Measurements from ENCODE around the gene NFYC.

NFYC gene

DNA sequence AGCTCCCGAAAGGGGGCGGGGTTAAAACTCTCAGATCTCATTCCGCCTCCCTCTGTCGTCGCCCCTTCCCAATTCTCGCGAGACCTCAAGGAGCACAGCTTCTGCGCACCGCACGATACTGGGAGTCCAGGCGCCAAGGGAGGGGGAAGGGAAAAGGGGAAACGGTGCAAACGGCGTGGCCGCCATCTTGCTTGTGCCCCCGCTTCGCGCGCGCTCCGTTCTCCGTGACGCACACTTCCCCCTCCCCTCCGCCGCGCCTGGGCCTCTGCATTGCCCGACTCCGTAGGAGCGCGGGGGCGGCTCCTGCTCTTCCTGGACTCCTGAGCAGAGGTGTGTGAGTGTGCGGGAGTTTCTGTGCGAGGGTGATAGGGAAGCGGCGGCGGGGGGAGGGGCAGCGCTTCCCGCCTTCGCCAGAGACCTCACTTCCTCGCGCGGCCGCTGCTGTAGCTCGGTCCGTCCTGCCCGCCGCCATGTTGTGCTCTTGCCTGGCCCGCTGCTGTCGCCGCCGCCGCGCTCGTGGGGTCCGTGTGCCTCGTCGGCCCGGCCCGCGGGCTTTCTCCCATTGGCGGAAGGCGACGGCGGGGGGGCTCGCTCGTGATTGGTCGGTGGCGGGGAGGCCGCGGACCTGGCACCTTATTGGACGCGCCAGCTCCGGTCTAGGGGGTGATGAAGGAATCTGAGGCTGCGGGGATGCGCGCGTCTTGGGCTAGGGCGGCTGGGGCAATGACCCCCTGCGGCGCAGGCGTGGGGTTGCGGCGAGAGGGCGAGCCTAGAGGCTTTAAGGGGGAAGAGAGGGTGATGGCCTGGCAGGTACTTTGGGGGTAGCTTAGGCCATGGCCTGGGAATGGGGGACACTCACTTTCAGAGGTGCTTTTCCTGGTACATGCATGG, at the start of gene NFYC:
Gene NFYC (plus strand): TSS at position 167 of the 891 bp plus-strand sequence. CDS start 47,140 bp downstream, outside the sequence.
- DNase-seq, result peak; percentile 98
- Mint-ChIP-seq H3K27ac (peak within 1 kb of the TSS; percentile 94), H3K4me1 (peaks cover 55% of the 10 kb centered on the region), H3K36me3 (peaks cover 40% of the 10 kb centered on the region), H3K27me3 (no peaks in the 10 kb centered on the region), H3K9me3 (no peaks in the 10 kb centered on the region), H3K4me3 (peak within 1 kb of the TSS; percentile 81)
- CTCF ChIA-PET, result interaction anchor here (0.6 to 6.8 kb wide), 13 partner anchors 10 to 261 kb away, joined by 3 to 31 read pairs (median 4); no protein-coding TSS in a partner anchor

DNA sequence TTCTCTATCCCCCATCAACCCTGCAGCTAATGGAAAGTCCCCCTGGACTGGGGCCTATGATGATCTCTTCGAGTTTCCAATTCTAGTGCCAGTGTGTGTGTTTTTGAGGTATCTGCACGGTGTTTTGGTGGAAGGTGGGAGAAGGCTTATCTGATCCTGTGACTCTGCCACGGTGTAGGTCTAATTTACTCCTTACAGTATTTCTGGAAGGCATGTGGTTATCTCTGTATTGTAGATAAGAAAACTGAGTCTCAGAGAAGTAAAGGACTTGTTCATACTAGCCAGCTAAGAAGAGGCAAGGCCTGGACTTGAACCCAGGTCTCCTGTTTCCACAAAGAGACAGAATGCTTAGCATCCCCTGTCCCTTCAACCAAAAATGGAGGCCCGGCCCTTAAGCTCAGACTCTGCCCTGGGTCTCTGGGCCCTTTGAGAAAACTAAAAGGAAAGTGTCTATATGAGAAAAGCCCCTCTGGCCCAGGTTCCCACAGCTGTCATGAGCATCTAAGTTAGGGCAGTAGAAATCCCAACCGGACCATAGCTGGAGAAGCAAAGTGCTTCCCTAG, 46.3 kb upstream of the NFYC start:
- H3K9me3 Mint-ChIP-seq, result no peaks in the 10 kb centered on the region
- CTCF ChIA-PET, result no interaction called here

DNA sequence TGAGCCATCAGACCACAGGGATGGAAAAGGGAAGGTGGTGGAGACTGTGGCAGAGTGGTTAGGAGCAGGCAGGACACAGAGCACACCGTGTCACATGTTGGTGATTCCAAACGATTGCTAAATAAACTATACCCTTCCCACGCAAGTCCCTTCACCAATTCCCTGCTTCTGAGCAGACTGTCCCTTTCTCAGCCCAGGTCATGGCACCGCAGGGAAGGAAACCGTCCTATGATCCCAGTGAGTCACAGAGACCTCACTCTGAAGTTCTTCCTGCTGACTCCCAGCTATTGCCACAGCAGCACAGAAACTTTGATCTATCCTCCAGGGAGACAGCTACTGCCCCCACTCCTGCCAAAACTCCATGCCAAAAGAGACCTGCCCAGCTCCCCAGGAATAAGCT, 45.2 kb upstream of the NFYC start:
- no peak overlapping the region for H3K27ac Mint-ChIP-seq
- no peaks in the 10 kb centered on the region for H3K9me3 Mint-ChIP-seq
- no peaks in the 10 kb centered on the region for H3K36me3 Mint-ChIP-seq
- H3K4me3 Mint-ChIP-seq, result no peak overlapping the region
- CTCF ChIA-PET, result no interaction called here
- no peak for DNase-seq
- H3K27me3 Mint-ChIP-seq, result peaks cover 27% of the 10 kb centered on the region
- no peaks in the 10 kb centered on the region for H3K4me1 Mint-ChIP-seq

More for the DNA sequence above, 46.3 kb upstream of the NFYC start:
- peaks cover 26% of the 10 kb centered on the region for H3K27me3 Mint-ChIP-seq
- H3K4me1 Mint-ChIP-seq, result peaks cover 5% of the 10 kb centered on the region
- no peaks in the 10 kb centered on the region for H3K36me3 Mint-ChIP-seq
- no peak overlapping the region for H3K4me3 Mint-ChIP-seq
- DNase-seq, result no peak
- no peak overlapping the region for H3K27ac Mint-ChIP-seq

DNA sequence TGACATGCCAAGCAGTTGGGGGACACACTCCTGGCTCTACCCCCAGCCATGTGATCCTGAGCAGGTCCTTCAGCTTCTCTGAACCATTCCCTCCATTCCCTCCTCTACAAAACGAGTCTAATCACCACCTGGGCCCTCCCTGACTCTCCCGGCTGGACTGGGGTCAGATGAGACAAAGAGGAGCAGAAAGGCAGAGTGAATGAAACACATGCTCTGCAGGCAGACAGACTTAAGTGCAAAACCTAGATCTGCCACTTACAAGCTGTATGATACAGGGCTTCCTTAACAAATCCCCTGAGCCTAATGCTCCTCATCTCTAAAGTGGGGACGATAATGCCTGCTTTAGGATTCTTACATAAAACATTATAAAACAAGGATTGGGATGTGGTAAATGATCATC, 43.3 kb upstream of the NFYC start:
- Mint-ChIP-seq H3K27me3 (peaks cover 27% of the 10 kb centered on the region), H3K27ac (no peak overlapping the region)

DNA sequence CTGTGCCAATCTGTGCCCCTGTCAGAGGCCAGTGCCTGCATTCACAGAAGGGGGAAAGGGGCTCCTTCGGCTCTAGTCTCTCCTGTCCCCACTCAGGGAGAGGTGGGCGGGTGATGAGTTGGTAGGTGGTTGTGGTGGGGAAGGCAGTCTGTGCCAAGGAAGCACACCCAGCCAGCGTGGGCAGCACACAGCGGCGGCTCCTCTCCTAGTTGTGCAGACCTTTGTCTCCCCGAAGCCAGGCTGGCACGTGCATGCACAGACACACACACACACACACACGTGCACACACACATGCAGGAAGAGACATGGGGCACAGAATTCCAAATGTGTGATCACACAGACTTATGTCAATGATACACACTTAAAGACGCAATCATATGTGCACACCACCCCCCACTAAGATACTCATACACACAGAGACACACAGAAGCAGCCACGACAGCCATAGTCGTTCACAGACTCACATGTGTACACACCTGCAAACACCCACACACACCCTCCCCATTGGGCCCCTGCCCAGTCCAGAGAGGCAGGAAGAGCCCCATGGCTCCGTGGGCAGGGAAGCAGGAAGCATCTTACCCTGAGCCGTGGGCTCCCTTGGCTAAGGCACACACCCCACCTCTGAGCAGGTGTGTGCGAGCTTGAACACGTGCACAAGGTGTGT, 42.4 kb upstream of the NFYC start:
- Mint-ChIP-seq H3K27me3 (peaks cover 27% of the 10 kb centered on the region), H3K27ac (no peak overlapping the region), H3K36me3 (no peaks in the 10 kb centered on the region), H3K9me3 (no peaks in the 10 kb centered on the region), H3K4me1 (no peaks in the 10 kb centered on the region), H3K4me3 (no peak overlapping the region)
- DNase-seq, result no peak
- CTCF ChIA-PET, result no interaction called here

More for the DNA sequence above, 43.3 kb upstream of the NFYC start:
- no peak for DNase-seq
- Mint-ChIP-seq H3K9me3 (no peaks in the 10 kb centered on the region), H3K4me3 (no peak overlapping the region), H3K36me3 (no peaks in the 10 kb centered on the region), H3K4me1 (no peaks in the 10 kb centered on the region)
- CTCF ChIA-PET, result interaction anchor here (0.8 to 0.9 kb wide), 2 partner anchors 14 to 19 kb away, joined by 3 read pairs; no protein-coding TSS in a partner anchor

DNA sequence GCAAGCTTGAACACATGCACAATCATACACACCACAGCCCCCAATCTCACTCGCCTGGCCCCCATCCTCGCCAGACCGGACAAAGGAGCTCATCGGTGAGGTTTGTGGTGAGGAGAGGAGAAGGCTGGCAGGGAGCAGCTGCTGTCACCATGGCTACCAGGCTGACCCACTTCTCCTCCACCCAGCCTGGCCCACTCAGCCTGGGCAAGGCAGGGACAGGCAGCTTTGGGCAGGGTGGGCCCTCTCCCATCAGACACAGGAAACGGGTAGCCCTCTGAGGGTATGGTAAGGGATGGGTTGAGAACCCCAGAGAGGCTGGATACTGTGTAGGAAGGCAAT, 41.9 kb upstream of the NFYC start:
- no peaks in the 10 kb centered on the region for H3K4me1 Mint-ChIP-seq
- no peak for DNase-seq
- no peaks in the 10 kb centered on the region for H3K9me3 Mint-ChIP-seq
- CTCF ChIA-PET, result interaction anchor here (0.6 to 1.3 kb wide), 2 partner anchors 9 to 303 kb away, joined by 3 read pairs; no protein-coding TSS in a partner anchor
- H3K27me3 Mint-ChIP-seq, result peaks cover 27% of the 10 kb centered on the region
- no peaks in the 10 kb centered on the region for H3K36me3 Mint-ChIP-seq
- H3K27ac Mint-ChIP-seq, result no peak overlapping the region
- H3K4me3 Mint-ChIP-seq, result no peak overlapping the region

DNA sequence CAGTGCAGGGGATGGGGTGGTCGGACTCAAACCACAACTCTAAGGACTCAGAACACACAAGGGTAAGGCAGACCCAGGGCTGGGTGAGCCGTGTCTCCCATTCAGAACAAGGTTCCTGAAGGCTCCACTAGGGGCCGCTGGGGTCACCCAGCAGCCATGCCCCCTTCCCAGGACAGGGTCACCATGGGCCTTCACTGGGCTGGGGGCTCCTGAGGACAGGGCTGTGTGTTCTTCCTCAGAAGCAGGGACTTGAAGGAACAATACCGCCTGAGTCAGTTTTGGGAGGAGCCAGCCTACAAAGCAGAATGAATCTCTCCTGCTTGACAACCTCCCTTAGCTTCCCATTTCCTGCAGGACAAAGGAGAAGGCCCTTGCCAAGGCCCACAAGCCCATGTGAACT, 41.4 kb upstream of the NFYC start:
- Mint-ChIP-seq H3K36me3 (no peaks in the 10 kb centered on the region), H3K27me3 (peaks cover 27% of the 10 kb centered on the region), H3K27ac (no peak overlapping the region), H3K4me1 (no peaks in the 10 kb centered on the region), H3K9me3 (no peaks in the 10 kb centered on the region), H3K4me3 (no peak overlapping the region)
- CTCF ChIA-PET, result interaction anchor here (0.6 to 1.3 kb wide), 3 partner anchors 10 to 302 kb away, joined by 3 read pairs; no protein-coding TSS in a partner anchor
- DNase-seq, result no peak

DNA sequence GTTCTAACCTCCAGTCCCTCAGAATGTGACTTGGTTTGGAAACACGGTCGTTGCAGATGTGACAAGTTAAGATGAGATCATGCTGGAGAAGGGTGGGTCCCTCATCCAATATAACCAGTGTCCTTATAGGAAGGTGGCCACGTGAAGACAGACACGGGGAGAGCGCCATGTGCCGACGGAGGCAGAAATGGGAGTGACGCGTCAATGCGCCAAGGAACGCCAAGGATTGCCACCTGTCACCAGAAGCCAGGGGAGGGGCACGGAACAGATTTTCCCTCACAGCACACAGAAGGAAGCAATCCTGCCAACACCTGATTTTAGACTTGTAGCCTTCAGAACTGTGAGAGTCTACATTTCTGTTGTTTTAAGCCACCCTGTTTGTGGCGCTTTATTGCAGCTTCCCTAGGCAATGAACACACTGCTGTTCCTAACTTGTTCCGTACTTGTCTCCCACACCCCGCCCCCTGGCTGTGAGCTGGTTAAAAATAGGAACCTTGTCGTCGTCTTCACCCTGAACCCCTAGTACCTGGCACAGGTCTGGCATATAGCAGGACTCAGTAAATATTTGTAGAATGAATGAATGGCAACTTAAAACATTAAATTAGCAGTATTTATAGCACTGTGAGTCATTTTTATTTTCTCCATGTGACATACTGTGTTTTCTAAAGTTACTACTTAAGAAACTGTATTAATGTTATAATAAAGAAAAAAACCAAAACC, 40.2 kb upstream of the NFYC start:
- CTCF ChIA-PET, result interaction anchor here (1.0 kb wide), 1 partner anchor 10 kb away, joined by 3 read pairs; no protein-coding TSS in a partner anchor
- Mint-ChIP-seq H3K36me3 (no peaks in the 10 kb centered on the region), H3K9me3 (no peaks in the 10 kb centered on the region), H3K27ac (no peak overlapping the region), H3K4me3 (no peak overlapping the region), H3K4me1 (no peaks in the 10 kb centered on the region), H3K27me3 (peaks cover 27% of the 10 kb centered on the region)
- no peak for DNase-seq

DNA sequence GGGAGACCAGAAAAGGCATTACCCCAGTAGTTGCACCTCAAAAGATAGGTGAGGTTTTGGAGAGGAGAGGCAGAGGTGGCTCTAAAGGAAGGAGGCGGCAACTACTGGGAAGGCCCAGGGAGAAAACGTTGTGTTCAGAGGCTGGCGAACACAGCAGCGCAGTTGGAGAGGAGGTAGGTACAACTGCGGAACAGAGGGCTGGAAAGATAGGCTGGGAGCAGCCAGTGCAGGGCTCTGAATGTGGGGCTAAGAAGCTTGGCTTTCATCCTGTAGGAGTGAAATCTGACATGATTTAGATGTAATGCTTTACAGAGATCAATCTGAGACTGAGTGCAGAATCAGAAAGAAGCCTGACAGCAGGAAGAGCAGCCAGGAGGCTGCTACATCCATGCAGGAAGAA, 39.0 kb upstream of the NFYC start:
- CTCF ChIA-PET, result interaction anchor here (1.1 kb wide), 1 partner anchor 23 kb away, joined by 3 read pairs; no protein-coding TSS in a partner anchor

DNA sequence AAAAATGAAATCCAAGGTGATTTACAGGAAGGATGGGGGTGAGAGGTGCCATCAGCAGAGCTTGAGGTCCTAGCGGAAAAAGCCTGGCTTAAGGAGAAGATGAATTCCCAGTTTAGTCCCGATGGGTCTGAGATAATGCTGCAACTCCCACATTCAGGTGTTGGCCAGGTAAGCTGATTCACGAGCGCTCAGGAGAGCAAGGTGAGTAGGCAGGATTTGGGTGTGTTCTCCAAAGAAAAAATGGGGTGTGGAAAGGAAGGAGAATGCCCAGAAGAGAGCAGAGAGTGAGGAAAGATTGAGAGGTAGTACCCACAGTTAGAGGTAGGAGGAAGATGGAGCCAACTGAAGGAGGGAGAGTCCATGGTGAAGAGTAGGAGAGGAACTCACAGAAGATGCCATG, 38.5 kb upstream of the NFYC start:
- no peak overlapping the region for H3K27ac Mint-ChIP-seq
- CTCF ChIA-PET, result interaction anchor here (1.1 kb wide), 2 partner anchors 12 to 23 kb away, joined by 3 read pairs; no protein-coding TSS in a partner anchor
- no peaks in the 10 kb centered on the region for H3K36me3 Mint-ChIP-seq

More for the DNA sequence above, 39.0 kb upstream of the NFYC start:
- Mint-ChIP-seq H3K36me3 (no peaks in the 10 kb centered on the region), H3K27ac (no peak overlapping the region), H3K4me1 (no peaks in the 10 kb centered on the region), H3K27me3 (peaks cover 23% of the 10 kb centered on the region), H3K4me3 (no peak overlapping the region), H3K9me3 (no peaks in the 10 kb centered on the region)
- no peak for DNase-seq

DNA sequence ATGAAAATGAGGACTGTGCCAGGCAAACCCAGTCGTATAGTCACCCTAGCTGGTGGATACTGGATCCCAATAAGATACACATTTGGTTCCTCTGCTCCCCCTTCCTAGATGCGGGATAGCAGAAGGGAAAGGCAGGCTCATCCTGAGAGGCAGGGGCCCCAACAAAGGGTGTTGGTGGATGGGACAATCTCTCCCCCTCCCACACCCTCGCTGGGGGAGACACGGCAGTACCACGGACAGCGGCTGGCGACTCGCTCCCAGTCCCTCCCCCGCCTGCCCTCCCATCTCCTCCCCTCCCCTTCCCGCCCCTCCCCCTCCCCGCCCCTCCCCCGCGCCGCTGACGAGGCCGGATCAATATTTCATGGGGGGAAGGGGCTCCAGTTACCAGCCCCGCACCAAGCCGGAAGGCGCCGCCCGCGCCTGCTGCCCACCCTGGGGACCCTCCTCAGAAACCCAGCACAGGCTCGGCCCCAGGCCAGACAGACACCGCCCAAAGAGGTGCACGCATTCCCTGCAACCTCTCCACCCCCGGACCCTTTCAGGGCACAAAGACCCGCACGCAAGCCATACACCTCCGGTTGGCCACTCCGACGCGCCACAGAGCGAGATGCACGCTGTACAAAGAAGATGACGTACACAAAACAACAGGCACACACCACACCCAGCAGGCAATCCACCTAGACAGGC, 37.5 kb upstream of the NFYC start:
- Mint-ChIP-seq H3K4me1 (no peaks in the 10 kb centered on the region), H3K27ac (no peak overlapping the region), H3K4me3 (no peak overlapping the region), H3K27me3 (peaks cover 17% of the 10 kb centered on the region), H3K9me3 (no peaks in the 10 kb centered on the region), H3K36me3 (no peaks in the 10 kb centered on the region)
- CTCF ChIA-PET, result interaction anchor here (1.1 kb wide), 2 partner anchors 13 to 24 kb away, joined by 3 read pairs; no protein-coding TSS in a partner anchor
- DNase-seq, result peak; percentile 32

More for the DNA sequence above, 38.5 kb upstream of the NFYC start:
- Mint-ChIP-seq H3K4me1 (no peaks in the 10 kb centered on the region), H3K9me3 (no peaks in the 10 kb centered on the region), H3K27me3 (peaks cover 20% of the 10 kb centered on the region), H3K4me3 (no peak overlapping the region)
- no peak for DNase-seq

DNA sequence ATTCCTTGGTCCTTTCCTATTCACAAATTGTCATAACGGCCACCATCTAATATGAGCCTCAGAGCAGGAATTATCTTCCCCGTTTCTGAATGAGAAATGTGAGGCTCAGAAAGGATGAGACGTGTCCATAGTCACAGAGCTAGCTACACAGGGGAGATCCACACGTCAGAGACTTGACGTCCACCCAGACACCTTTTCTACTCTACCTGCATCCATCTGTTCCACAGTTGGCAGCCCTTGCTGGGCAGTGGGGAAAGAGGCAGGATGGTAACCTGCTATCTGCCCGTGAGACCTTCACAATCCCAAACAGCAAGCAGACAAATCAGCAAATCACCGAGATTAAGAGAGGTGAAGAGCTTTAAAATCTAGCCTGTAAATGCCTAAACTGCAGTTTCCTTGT, 34.5 kb upstream of the NFYC start:
- H3K36me3 Mint-ChIP-seq, result no peaks in the 10 kb centered on the region
- no peak overlapping the region for H3K4me3 Mint-ChIP-seq
- no peak for DNase-seq
- H3K27me3 Mint-ChIP-seq, result peaks cover 13% of the 10 kb centered on the region
- CTCF ChIA-PET, result no interaction called here
- no peaks in the 10 kb centered on the region for H3K4me1 Mint-ChIP-seq
- H3K9me3 Mint-ChIP-seq, result no peaks in the 10 kb centered on the region
- no peak overlapping the region for H3K27ac Mint-ChIP-seq

Data from activated naive CD4-positive, alpha-beta T cell treated with anti-CD3 and anti-CD28 coated beads, Interleukin-2, amount 10 ng/mL, durations not matched to agents 7 days and 5 days (primary cell).